HG03066 (cell line): Measurements from ENCODE around the gene XPO5.
"Not testable (repeated sequence)": the region's sequence is repeated elsewhere in the genome, so short reads cannot be mapped to it uniquely, and the experiment has no call there.

Source experiments
- ATAC-seq: cut with Tn5 transposase; IDR thresholded peaks from one replicate; pipeline ENCODE4 v1.9.1; 2021; ENCODE audit warnings: low read depth; ENCODE audit not compliant: unreplicated experiment

The XPO5 gene

GRCh38 chr6:43499028-43499815 lies 76.6 kb downstream of the XPO5 start:
- ATAC-seq, result no peak

GRCh38 chr6:43498291-43498690 lies 77.5 kb downstream of the XPO5 start:
- ATAC-seq, result not testable (repeated sequence)

- no peak for ATAC-seq
These were observed 78.1 kb downstream of the XPO5 start for GRCh38 chr6:43497689-43498088.

- no peak for ATAC-seq
These were observed 78.8 kb downstream of the XPO5 start for GRCh38 chr6:43497129-43497396.

- ATAC-seq, result no peak
These were observed 79.3 kb downstream of the XPO5 start for GRCh38 chr6:43496370-43497128.

GRCh38 chr6:43495409-43495941 lies 80.4 kb downstream of the XPO5 start:
- no peak for ATAC-seq

- ATAC-seq, result no peak
These were observed 81.1 kb downstream of the XPO5 start for GRCh38 chr6:43494766-43495165.

GRCh38 chr6:43494321-43494720 lies 81.5 kb downstream of the XPO5 start:
- ATAC-seq, result no peak

- ATAC-seq, result no peak
These were observed 82.0 kb downstream of the XPO5 start for GRCh38 chr6:43493833-43494232.

- ATAC-seq, result no peak
These were observed 82.6 kb downstream of the XPO5 start for GRCh38 chr6:43493230-43493629.

GRCh38 chr6:43492673-43493072 lies 83.2 kb downstream of the XPO5 start:
- no peak for ATAC-seq

- no peak for ATAC-seq
These were observed 83.8 kb downstream of the XPO5 start for GRCh38 chr6:43491750-43492661.

GRCh38 chr6:43490523-43490939 lies 85.3 kb downstream of the XPO5 start:
- no peak for ATAC-seq

GRCh38 chr6:43489277-43490072 lies 86.4 kb downstream of the XPO5 start:
- ATAC-seq, result no peak

GRCh38 chr6:43488667-43489276 lies 87.1 kb downstream of the XPO5 start:
- no peak for ATAC-seq

GRCh38 chr6:43481591-43482236 lies 94.1 kb downstream of the XPO5 start:
- no peak for ATAC-seq

GRCh38 chr6:43481075-43481474 lies 94.8 kb downstream of the XPO5 start:
- no peak for ATAC-seq

- no peak for ATAC-seq
These were observed 97.8 kb downstream of the XPO5 start for GRCh38 chr6:43478008-43478372.
